ENCODE measurements around the gene RCHY1. TPM values are rescaled to one million over a fixed set of nuclear protein-coding genes. Genes with fewer than 3 reads are reported as not detected.

The RCHY1 gene
- total RNA-seq, 2 donors from 2014 or later = 31.4 to 41.2 TPM

- TF ChIP-seq CTCF (IDR thresholded peaks at IDR 0.05) = no peak
- H3K36me3 ChIP-seq = peaks cover 4% of the 10 kb centered on the region
- DNase-seq = no peak
- H3K9ac ChIP-seq (ENCODE audit: low read depth in 2 of 2, low read length in 2 of 2) = no peak overlapping the region
- no peaks in the 10 kb centered on the region for H3K4me1 ChIP-seq
- intact Hi-C loops (cut with DNase I) = loop anchor here (10.0 kb wide), 1 partner anchor 562 kb away; the partner anchor contains the start of gene PARM1
- no peaks in the 10 kb centered on the region for H3K9me3 ChIP-seq
- no peak overlapping the region for H3K4me3 ChIP-seq
- H3K27me3 ChIP-seq = no peaks in the 10 kb centered on the region
- H3K27ac ChIP-seq = no peak overlapping the region
These were observed 17.8 kb downstream of the RCHY1 start for GRCh38 chr4:75496406-75496805.

GRCh38 chr4:75495476-75495875 lies 18.7 kb downstream of the RCHY1 start:
- H3K4me1 ChIP-seq = no peaks in the 10 kb centered on the region
- no peaks in the 10 kb centered on the region for H3K9me3 ChIP-seq
- H3K27ac ChIP-seq = no peak overlapping the region
- H3K27me3 ChIP-seq = no peaks in the 10 kb centered on the region
- intact Hi-C loops (cut with DNase I) = loop anchor here (10.0 kb wide), 1 partner anchor 561 kb away; the partner anchor contains the start of gene PARM1
- no peak overlapping the region for H3K9ac ChIP-seq (ENCODE audit: low read depth in 2 of 2, low read length in 2 of 2)
- peaks cover 4% of the 10 kb centered on the region for H3K36me3 ChIP-seq
- TF ChIP-seq CTCF (IDR thresholded peaks at IDR 0.05) = no peak
- no peak for DNase-seq
- H3K4me3 ChIP-seq = no peak overlapping the region

GRCh38 chr4:75494563-75494962 lies 19.6 kb downstream of the RCHY1 start:
- H3K27ac ChIP-seq = no peak overlapping the region
- TF ChIP-seq CTCF (IDR thresholded peaks at IDR 0.05) = no peak
- intact Hi-C loops (cut with DNase I) = loop anchor here (10.0 kb wide), 1 partner anchor 560 kb away; the partner anchor contains the start of gene PARM1
- no peak overlapping the region for H3K4me3 ChIP-seq
- no peak for DNase-seq
- peaks cover 4% of the 10 kb centered on the region for H3K36me3 ChIP-seq
- H3K9me3 ChIP-seq = no peaks in the 10 kb centered on the region
- no peaks in the 10 kb centered on the region for H3K27me3 ChIP-seq
- H3K4me1 ChIP-seq = no peaks in the 10 kb centered on the region
- H3K9ac ChIP-seq (ENCODE audit: low read depth in 2 of 2, low read length in 2 of 2) = no peak overlapping the region

- intact Hi-C loops (cut with DNase I) = loop anchor here (10.0 kb wide), 1 partner anchor 555 kb away; the partner anchor contains the start of gene PARM1
- H3K36me3 ChIP-seq = peaks cover 11% of the 10 kb centered on the region
These were observed 24.0 kb downstream of the RCHY1 start for GRCh38 chr4:75490155-75490554.

GRCh38 chr4:75484190-75484589 lies 30.0 kb downstream of the RCHY1 start:
- Histone ChIP-seq H3K36me3 (peaks cover 16% of the 10 kb centered on the region), H3K4me1 (no peaks in the 10 kb centered on the region), H3K27me3 (no peaks in the 10 kb centered on the region), H3K4me3 (no peak overlapping the region), H3K9ac (ENCODE audit: low read depth in 2 of 2, low read length in 2 of 2) (no peak overlapping the region), H3K27ac (no peak overlapping the region), H3K9me3 (no peaks in the 10 kb centered on the region)
- DNase-seq = no peak
- TF ChIP-seq CTCF (IDR thresholded peaks at IDR 0.05) = no peak
- intact Hi-C loops (cut with DNase I) = no loop called here

More at GRCh38 chr4:75490155-75490554, 24.0 kb downstream of the RCHY1 start:
- peak; percentile 23 for TF ChIP-seq CTCF (IDR thresholded peaks at IDR 0.05)
- no peak for DNase-seq
- Histone ChIP-seq H3K4me3 (no peak overlapping the region), H3K27me3 (no peaks in the 10 kb centered on the region), H3K9me3 (no peaks in the 10 kb centered on the region), H3K9ac (ENCODE audit: low read depth in 2 of 2, low read length in 2 of 2) (no peak overlapping the region), H3K27ac (no peak overlapping the region), H3K4me1 (no peaks in the 10 kb centered on the region)

Measured in colonic mucosa (tissue), 4 donors.